ENCODE measurements around the gene GPBP1L1.
"Not testable (repeated sequence)": the region's sequence is repeated elsewhere in the genome, so short reads cannot be mapped to it uniquely, and the experiment has no call there.

GPBP1L1 gene

GRCh38 chr1:45604239-45604638 is 82.1 kb downstream of the GPBP1L1 start:
- DNase-seq (ENCODE audit: low read depth in 2 of 3, low spot score in 1 of 3) = no peak

- DNase-seq (ENCODE audit: low read depth in 2 of 3, low spot score in 1 of 3) = not testable (repeated sequence)
These were observed 89.6 kb downstream of the GPBP1L1 start for GRCh38 chr1:45596765-45597164.

GRCh38 chr1:45594412-45594811 is 91.9 kb downstream of the GPBP1L1 start:
- DNase-seq (ENCODE audit: low read depth in 2 of 3, low spot score in 1 of 3) = no peak

GRCh38 chr1:45589861-45590260 is 96.5 kb downstream of the GPBP1L1 start:
- DNase-seq (ENCODE audit: low read depth in 2 of 3, low spot score in 1 of 3) = no peak

GRCh38 chr1:45586769-45587168 is 99.6 kb downstream of the GPBP1L1 start:
- no peak for DNase-seq (ENCODE audit: low read depth in 2 of 3, low spot score in 1 of 3)

GRCh38 chr1:45585496-45586075 is 100.7 kb downstream of the GPBP1L1 start:
- DNase-seq (ENCODE audit: low read depth in 2 of 3, low spot score in 1 of 3) = no peak

GRCh38 chr1:45585110-45585426 is 101.3 kb downstream of the GPBP1L1 start:
- DNase-seq (ENCODE audit: low read depth in 2 of 3, low spot score in 1 of 3) = no peak

- DNase-seq (ENCODE audit: low read depth in 2 of 3, low spot score in 1 of 3) = peak; percentile 79 to 87 (median 87)
These were observed 101.8 kb downstream of the GPBP1L1 start for GRCh38 chr1:45584351-45585109.

- DNase-seq (ENCODE audit: low read depth in 2 of 3, low spot score in 1 of 3) = peak; percentile 83 to 98 (median 91)
These were observed 102.5 kb downstream of the GPBP1L1 start, which contains the start of gene NASP for GRCh38 chr1:45583666-45584350. NASP (plus strand) TSS chr1:45584041; CDS start chr1:45584147, 106 bp downstream.

- peak; percentile 90 to 92 (median 91) for DNase-seq (ENCODE audit: low read depth in 2 of 3, low spot score in 1 of 3)
These were observed 103.1 kb downstream of the GPBP1L1 start for GRCh38 chr1:45583264-45583665.

All from stimulated activated CD4-positive, alpha-beta T cell treated with anti-CD3 and anti-CD28 coated beads, Interleukin-12 subunit alpha, Interleukin-12 subunit beta, amount 100 ng/mL, for 48 hours (primary cell).